ENCODE measurements around the gene ALK.

ALK gene

GRCh38 chr2:29522951-29523669 is 398.3 kb downstream of the ALK start:
- H3K27ac ChIP-seq, result no peak overlapping the region
- no peak for DNase-seq (ENCODE audit: low read depth, low spot score)

- H3K27ac ChIP-seq, result no peak overlapping the region
- no peak for DNase-seq (ENCODE audit: low read depth, low spot score)
These were observed 401.4 kb downstream of the ALK start for GRCh38 chr2:29520001-29520400.

- no peak for DNase-seq (ENCODE audit: low read depth, low spot score)
- H3K27ac ChIP-seq, result no peak overlapping the region
These were observed 402.0 kb downstream of the ALK start for GRCh38 chr2:29519338-29519925.

- H3K27ac ChIP-seq, result no peak overlapping the region
- DNase-seq (ENCODE audit: low read depth, low spot score), result no peak
These were observed 402.6 kb downstream of the ALK start for GRCh38 chr2:29518646-29519337.

GRCh38 chr2:29518010-29518409 is 403.4 kb downstream of the ALK start:
- no peak overlapping the region for H3K27ac ChIP-seq
- no peak for DNase-seq (ENCODE audit: low read depth, low spot score)

- no peak for DNase-seq (ENCODE audit: low read depth, low spot score)
- no peak overlapping the region for H3K27ac ChIP-seq
These were observed 404.0 kb downstream of the ALK start for GRCh38 chr2:29517413-29517812.

- DNase-seq (ENCODE audit: low read depth, low spot score), result no peak
- H3K27ac ChIP-seq, result no peak overlapping the region
These were observed 404.6 kb downstream of the ALK start for GRCh38 chr2:29516767-29517166.

GRCh38 chr2:29509878-29510277 is 411.5 kb downstream of the ALK start:
- DNase-seq (ENCODE audit: low read depth, low spot score), result no peak
- no peak overlapping the region for H3K27ac ChIP-seq

- no peak for DNase-seq (ENCODE audit: low read depth, low spot score)
- H3K27ac ChIP-seq, result no peak overlapping the region
These were observed 412.0 kb downstream of the ALK start for GRCh38 chr2:29509397-29509796.

- H3K27ac ChIP-seq, result no peak overlapping the region
- no peak for DNase-seq (ENCODE audit: low read depth, low spot score)
These were observed 416.6 kb downstream of the ALK start for GRCh38 chr2:29504746-29505145.

- no peak for DNase-seq (ENCODE audit: low read depth, low spot score)
- H3K27ac ChIP-seq, result no peak overlapping the region
These were observed 418.9 kb downstream of the ALK start for GRCh38 chr2:29502460-29502911.

GRCh38 chr2:29497375-29497774 is 424.0 kb downstream of the ALK start:
- no peak for DNase-seq (ENCODE audit: low read depth, low spot score)

GRCh38 chr2:29496198-29496597 is 425.2 kb downstream of the ALK start:
- no peak overlapping the region for H3K27ac ChIP-seq
- no peak for DNase-seq (ENCODE audit: low read depth, low spot score)

More at GRCh38 chr2:29497375-29497774, 424.0 kb downstream of the ALK start:
- H3K27ac ChIP-seq, result no peak overlapping the region

- no peak overlapping the region for H3K27ac ChIP-seq
- no peak for DNase-seq (ENCODE audit: low read depth, low spot score)
These were observed 425.8 kb downstream of the ALK start for GRCh38 chr2:29495536-29496060.

- H3K27ac ChIP-seq, result no peak overlapping the region
- no peak for DNase-seq (ENCODE audit: low read depth, low spot score)
These were observed 426.3 kb downstream of the ALK start for GRCh38 chr2:29495068-29495467.

- DNase-seq (ENCODE audit: low read depth, low spot score), result no peak
- H3K27ac ChIP-seq, result no peak overlapping the region
These were observed 428.7 kb downstream of the ALK start for GRCh38 chr2:29492701-29493100.

GRCh38 chr2:29490045-29490444 is 431.3 kb downstream of the ALK start:
- no peak overlapping the region for H3K27ac ChIP-seq
- no peak for DNase-seq (ENCODE audit: low read depth, low spot score)

- H3K27ac ChIP-seq, result no peak overlapping the region
- no peak for DNase-seq (ENCODE audit: low read depth, low spot score)
These were observed 431.8 kb downstream of the ALK start for GRCh38 chr2:29489568-29489967.

GRCh38 chr2:29487967-29488555 is 433.3 kb downstream of the ALK start:
- no peak overlapping the region for H3K27ac ChIP-seq
- no peak for DNase-seq (ENCODE audit: low read depth, low spot score)

GRCh38 chr2:29485631-29486030 is 435.8 kb downstream of the ALK start:
- no peak for DNase-seq (ENCODE audit: low read depth, low spot score)
- no peak overlapping the region for H3K27ac ChIP-seq

GRCh38 chr2:29485117-29485516 is 436.3 kb downstream of the ALK start:
- no peak for DNase-seq (ENCODE audit: low read depth, low spot score)
- no peak overlapping the region for H3K27ac ChIP-seq
